OCI-LY7 (cell line): ENCODE results near the gene OLFML2B. TPM values are rescaled to one million over a fixed set of nuclear protein-coding genes. Genes with fewer than 3 reads are reported as not detected.

Source experiments
- BruUV-seq: library from RNA; stranded (reverse); fragments of 400-500 nt; replicated peaks from 2 replicates; lab custom pipeline; 2021; lab: Mats Ljungman, UMichigan
- CTCF ChIA-PET: fragments of 300-600 bp; sonication (Branson Sonifier 250); formaldehyde crosslinking; loops from one replicate; lab custom pipeline; 2022; ENCODE audit warnings: antibody characterized with exemption; ENCODE audit not compliant: unreplicated experiment; lab: Charles Lee
- POLR2A ChIA-PET: fragments of 300-600 bp; sonication (Branson Sonifier 250); formaldehyde crosslinking; loops from one replicate; lab custom pipeline; 2022; ENCODE audit warnings: antibody characterized with exemption; lab: Charles Lee
- DNase-seq: peaks from one replicate; pipeline ENCODE4 v3.0.0-alpha.2; 2015; ENCODE audit warnings: low spot score
- H2AFZ ChIP-seq: fragments of 200-600 bp; sonication (generic), shearing (Covaris generic); 2 replicates; pipeline ENCODE4 v1.6.1; 2014; ENCODE audit warnings: mild to moderate bottlenecking, antibody characterized with exemption, low read length, moderate library complexity
- H3K27ac ChIP-seq: fragments of 200-600 bp; sonication (generic); 2 replicates; pipeline ENCODE4 v1.5.1; 2014; ENCODE audit warnings: mixed run types, low read depth, mild to moderate bottlenecking, moderate library complexity, low read length, inconsistent platforms; ENCODE audit not compliant: poor library complexity, severe bottlenecking
- H3K36me3 ChIP-seq: fragments of 200-600 bp; sonication (generic); 2 replicates; pipeline ENCODE4 v1.6.1; 2014; ENCODE audit warnings: mild to moderate bottlenecking, antibody characterized with exemption, low read length, moderate library complexity, mixed read lengths; ENCODE audit not compliant: insufficient read depth
- H3K4me1 ChIP-seq: fragments of 200-600 bp; sonication (generic); 2 replicates; pipeline ENCODE4 v1.5.1; 2014; ENCODE audit warnings: mild to moderate bottlenecking, low read length; ENCODE audit not compliant: insufficient read depth, poor library complexity, severe bottlenecking
- H3K4me2 ChIP-seq: fragments of 200-600 bp; sonication (generic); 2 replicates; pipeline ENCODE4 v1.6.1; 2014; ENCODE audit warnings: mild to moderate bottlenecking, low read length
- H3K4me3 ChIP-seq: fragments of 200-600 bp; sonication (generic); 2 replicates; pipeline ENCODE4 v1.5.1; 2014; ENCODE audit warnings: mild to moderate bottlenecking, low read depth, low read length; ENCODE audit not compliant: poor library complexity, severe bottlenecking
- H3K79me2 ChIP-seq: fragments of 200-600 bp; sonication (generic); 2 replicates; pipeline ENCODE4 v1.6.1; 2016; ENCODE audit warnings: low read depth, mild to moderate bottlenecking, low read length, moderate library complexity, mixed read lengths; ENCODE audit not compliant: insufficient read depth
- H3K9me2 ChIP-seq: fragments of 200-600 bp; sonication (generic); 2 replicates; pipeline ENCODE4 v1.6.1; 2016; ENCODE audit warnings: mild to moderate bottlenecking, low read length, mixed read lengths; ENCODE audit not compliant: insufficient read depth
- H3K9me3 ChIP-seq: fragments of 200-600 bp; sonication (generic); 2 replicates; pipeline ENCODE4 v1.6.1; 2014; ENCODE audit warnings: mild to moderate bottlenecking, mixed run types, low read length, mixed read lengths
- H4K20me1 ChIP-seq: fragments of 200-600 bp; sonication (generic); 2 replicates; pipeline ENCODE4 v1.6.1; 2014; ENCODE audit warnings: mild to moderate bottlenecking, antibody characterized with exemption, low read length, moderate library complexity, mixed read lengths; ENCODE audit not compliant: insufficient read depth
- CTCF ChIP-seq: fragments of 200-600 bp; sonication (generic); conservative IDR thresholded peaks from 2 replicates; pipeline ENCODE4 v1.5.1; 2014; ENCODE audit warnings: mild to moderate bottlenecking, antibody characterized with exemption, low read length, moderate library complexity, mixed read lengths
- EZH2phosphoT487 ChIP-seq: fragments of 200-600 bp; sonication (generic); IDR thresholded peaks from 2 replicates; pipeline ENCODE4 v1.6.1; 2018; ENCODE audit warnings: low read depth, borderline replicate concordance, mild to moderate bottlenecking, mixed run types, antibody characterized with exemption, low read length, moderate library complexity, mixed read lengths
- intact Hi-C: fragments of 100-400 bp; cut with micrococcal nuclease; formaldehyde crosslinking; loops from one replicate; pipeline ENCODE4 v1.10.0; 2022; ENCODE audit not compliant: unreplicated experiment
- total RNA-seq, 2 experiments: library from RNA; depleted of rRNA in 1 of 2; stranded (reverse); fragments of >200 nt in 1 of 2; shearing (Covaris generic) in 1 of 2; gene quantifications; 2 replicates each; pipeline ENCODE4 v1.2.3, GENCODE V29; 2014 to 2022

Gene OLFML2B
- total RNA-seq, 2 experiments from 2014 or later = not detected

- no peaks in the 10 kb centered on the region for H3K79me2 ChIP-seq
- no peak overlapping the region for H3K4me3 ChIP-seq
- ChIA-PET CTCF (no interaction called here), POLR2A (no interaction called here)
- no peaks in the 10 kb centered on the region for H3K9me2 ChIP-seq
- no peak overlapping the region for H2AFZ ChIP-seq
- H3K27ac ChIP-seq = no peak overlapping the region
- no peak for DNase-seq
- no peak overlapping the region for H3K4me2 ChIP-seq
- H3K9me3 ChIP-seq = no peaks in the 10 kb centered on the region
- H4K20me1 ChIP-seq = no peaks in the 10 kb centered on the region
- intact Hi-C loops = no loop called here
- no peak for TF ChIP-seq CTCF
- no peaks in the 10 kb centered on the region for H3K4me1 ChIP-seq
- no peaks in the 10 kb centered on the region for H3K36me3 ChIP-seq
- BruUV-seq = no TSS peak
Observed at GRCh38 chr1:162021124-162021523, 2.5 kb downstream of the OLFML2B start.

GRCh38 chr1:162020150-162020549 is 3.5 kb downstream of the OLFML2B start:
- Histone ChIP-seq H3K9me3 (no peaks in the 10 kb centered on the region), H3K36me3 (no peaks in the 10 kb centered on the region), H4K20me1 (no peaks in the 10 kb centered on the region), H3K4me3 (no peak overlapping the region), H3K4me1 (no peaks in the 10 kb centered on the region), H3K27ac (no peak overlapping the region), H2AFZ (no peak overlapping the region), H3K9me2 (no peaks in the 10 kb centered on the region), H3K79me2 (no peaks in the 10 kb centered on the region), H3K4me2 (no peak overlapping the region)
- ChIA-PET POLR2A (no interaction called here), CTCF (no interaction called here)
- intact Hi-C loops = no loop called here
- TF ChIP-seq CTCF = no peak
- no peak for TF ChIP-seq EZH2phosphoT487
- BruUV-seq = no TSS peak
- no peak for DNase-seq

GRCh38 chr1:162019446-162019845 is 4.2 kb downstream of the OLFML2B start:
- intact Hi-C loops = no loop called here
- no TSS peak for BruUV-seq
- DNase-seq = no peak
- no peaks in the 10 kb centered on the region for H3K9me2 ChIP-seq
- ChIA-PET CTCF (no interaction called here), POLR2A (no interaction called here)
- no peak overlapping the region for H2AFZ ChIP-seq
- no peak overlapping the region for H3K27ac ChIP-seq
- H3K4me3 ChIP-seq = no peak overlapping the region
- H3K4me2 ChIP-seq = no peak overlapping the region
- no peaks in the 10 kb centered on the region for H3K36me3 ChIP-seq
- no peaks in the 10 kb centered on the region for H3K4me1 ChIP-seq
- TF ChIP-seq EZH2phosphoT487 (no peak), CTCF (no peak)
- H3K9me3 ChIP-seq = no peaks in the 10 kb centered on the region
- no peaks in the 10 kb centered on the region for H3K79me2 ChIP-seq
- H4K20me1 ChIP-seq = no peaks in the 10 kb centered on the region
